Nephron progenitor cell (in vitro differentiated cells): ENCODE measurements around the gene GATA3.

ENCODE experiments used
- DNase-seq: peaks from one replicate; pipeline ENCODE4 v3.0.0; 2021
- H3K27ac Mint-ChIP-seq: 2 replicates; pipeline ENCODE4 v1.8.0; 2021; ENCODE audit warnings: mild to moderate bottlenecking, moderate library complexity, mixed read lengths
- H3K27me3 Mint-ChIP-seq: 2 replicates; pipeline ENCODE4 v1.8.0; 2021; ENCODE audit warnings: mild to moderate bottlenecking, low read depth, mixed read lengths; ENCODE audit not compliant: poor library complexity
- H3K36me3 Mint-ChIP-seq: 2 replicates; pipeline ENCODE4 v1.8.0; 2021; ENCODE audit warnings: low read depth, mixed read lengths
- H3K4me1 Mint-ChIP-seq: 2 replicates; pipeline ENCODE4 v1.8.0; 2021; ENCODE audit warnings: mixed read lengths
- H3K4me3 Mint-ChIP-seq: 2 replicates; pipeline ENCODE4 v1.8.0; 2021; ENCODE audit warnings: mild to moderate bottlenecking, moderate library complexity, mixed read lengths
- H3K9me3 Mint-ChIP-seq: 2 replicates; pipeline ENCODE4 v1.8.0; 2021; ENCODE audit warnings: mild to moderate bottlenecking, moderate library complexity, mixed read lengths
- CTCF ChIP-seq: fragments of 200-600 bp; sonication (generic); IDR thresholded peaks from 2 replicates; pipeline ENCODE4 v1.5.0; 2021; ENCODE audit warnings: antibody characterized with exemption

Gene GATA3

GRCh38 chr10:8052341-8052955, 2.0 kb upstream of the GATA3 start:
- Mint-ChIP-seq H3K27ac (no peak overlapping the region), H3K9me3 (no peaks in the 10 kb centered on the region), H3K4me3 (peak overlapping the region; percentile 81), H3K36me3 (no peaks in the 10 kb centered on the region), H3K27me3 (peaks cover 94% of the 10 kb centered on the region), H3K4me1 (peaks cover 59% of the 10 kb centered on the region)
- peak; percentile 37 for DNase-seq
- TF ChIP-seq CTCF: no peak

GRCh38 chr10:8052956-8053445, 1.5 kb upstream of the GATA3 start:
- H3K27me3 Mint-ChIP-seq: peaks cover 94% of the 10 kb centered on the region
- peak overlapping the region; percentile 81 for H3K4me3 Mint-ChIP-seq
- no peak overlapping the region for H3K27ac Mint-ChIP-seq
- H3K9me3 Mint-ChIP-seq: no peaks in the 10 kb centered on the region
- H3K36me3 Mint-ChIP-seq: no peaks in the 10 kb centered on the region
- H3K4me1 Mint-ChIP-seq: peaks cover 59% of the 10 kb centered on the region
- TF ChIP-seq CTCF: no peak
- no peak for DNase-seq

GRCh38 chr10:8053446-8054243, 843 bp upstream of the GATA3 start:
- Mint-ChIP-seq H3K27ac (peak overlapping the region; percentile 67), H3K27me3 (peaks cover 94% of the 10 kb centered on the region), H3K4me3 (peak overlapping the region; percentile 87)

DNA sequence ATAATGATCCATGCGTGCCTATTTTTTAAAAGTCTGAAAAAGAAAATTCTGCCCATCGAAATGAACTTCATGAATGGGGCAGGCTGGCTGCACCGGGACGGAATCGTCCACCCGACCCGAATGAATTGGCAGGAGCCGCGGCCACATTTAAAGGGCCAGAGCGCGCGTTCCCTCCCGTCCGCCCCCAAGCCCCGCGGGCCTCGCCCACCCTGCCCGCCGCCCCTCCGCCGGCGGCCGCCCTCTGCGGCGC, 319 bp upstream of the GATA3 start:
- no peak for DNase-seq
- Mint-ChIP-seq H3K27ac (no peak overlapping the region), H3K4me3 (peak overlapping the region; percentile 87), H3K27me3 (peaks cover 94% of the 10 kb centered on the region), H3K4me1 (peaks cover 61% of the 10 kb centered on the region), H3K9me3 (no peaks in the 10 kb centered on the region), H3K36me3 (no peaks in the 10 kb centered on the region)
- no peak for TF ChIP-seq CTCF

More at GRCh38 chr10:8053446-8054243, 843 bp upstream of the GATA3 start:
- no peaks in the 10 kb centered on the region for H3K36me3 Mint-ChIP-seq
- H3K9me3 Mint-ChIP-seq: no peaks in the 10 kb centered on the region
- peak; percentile 96 for DNase-seq
- H3K4me1 Mint-ChIP-seq: peaks cover 61% of the 10 kb centered on the region
- peak; percentile 85 for TF ChIP-seq CTCF

DNA sequence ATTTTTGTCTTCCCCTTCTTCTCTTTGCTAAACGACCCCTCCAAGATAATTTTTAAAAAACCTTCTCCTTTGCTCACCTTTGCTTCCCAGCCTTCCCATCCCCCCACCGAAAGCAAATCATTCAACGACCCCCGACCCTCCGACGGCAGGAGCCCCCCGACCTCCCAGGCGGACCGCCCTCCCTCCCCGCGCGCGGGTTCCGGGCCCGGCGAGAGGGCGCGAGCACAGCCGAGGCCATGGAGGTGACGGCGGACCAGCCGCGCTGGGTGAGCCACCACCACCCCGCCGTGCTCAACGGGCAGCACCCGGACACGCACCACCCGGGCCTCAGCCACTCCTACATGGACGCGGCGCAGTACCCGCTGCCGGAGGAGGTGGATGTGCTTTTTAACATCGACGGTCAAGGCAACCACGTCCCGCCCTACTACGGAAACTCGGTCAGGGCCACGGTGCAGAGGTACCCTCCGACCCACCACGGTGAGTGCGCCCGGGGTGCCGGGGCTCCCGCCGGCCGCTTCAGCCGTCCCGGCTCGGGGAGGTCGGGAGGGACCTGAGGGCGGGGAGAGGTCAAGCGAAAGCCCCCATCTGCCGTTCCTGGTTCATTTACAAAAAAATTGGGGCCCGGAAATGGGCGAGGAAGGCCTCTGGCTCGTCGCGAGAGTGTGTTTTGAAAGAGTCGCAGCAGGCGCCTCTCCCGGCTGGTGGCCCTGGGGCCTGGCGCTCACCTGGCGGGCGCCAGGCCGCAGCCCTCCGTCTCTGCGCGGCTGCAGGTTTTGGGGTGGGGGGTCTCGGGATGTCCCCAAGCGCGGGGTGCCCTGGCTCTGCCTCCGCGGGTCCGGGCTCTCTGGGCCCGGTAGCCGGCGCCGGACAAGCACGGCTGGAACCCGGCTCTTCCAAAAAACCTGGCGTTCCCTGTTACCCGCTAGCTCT, 1.2 kb downstream of the GATA3 start:
- H3K27me3 Mint-ChIP-seq: peaks cover 94% of the 10 kb centered on the region
- no peaks in the 10 kb centered on the region for H3K36me3 Mint-ChIP-seq
- H3K4me3 Mint-ChIP-seq: peak overlapping the region; percentile 85
- TF ChIP-seq CTCF: no peak
- H3K9me3 Mint-ChIP-seq: no peaks in the 10 kb centered on the region
- H3K27ac Mint-ChIP-seq: no peak overlapping the region
- DNase-seq: peak; percentile 41
- peaks cover 75% of the 10 kb centered on the region for H3K4me1 Mint-ChIP-seq
